ENCODE results near the gene EPB41L2.

DNA sequence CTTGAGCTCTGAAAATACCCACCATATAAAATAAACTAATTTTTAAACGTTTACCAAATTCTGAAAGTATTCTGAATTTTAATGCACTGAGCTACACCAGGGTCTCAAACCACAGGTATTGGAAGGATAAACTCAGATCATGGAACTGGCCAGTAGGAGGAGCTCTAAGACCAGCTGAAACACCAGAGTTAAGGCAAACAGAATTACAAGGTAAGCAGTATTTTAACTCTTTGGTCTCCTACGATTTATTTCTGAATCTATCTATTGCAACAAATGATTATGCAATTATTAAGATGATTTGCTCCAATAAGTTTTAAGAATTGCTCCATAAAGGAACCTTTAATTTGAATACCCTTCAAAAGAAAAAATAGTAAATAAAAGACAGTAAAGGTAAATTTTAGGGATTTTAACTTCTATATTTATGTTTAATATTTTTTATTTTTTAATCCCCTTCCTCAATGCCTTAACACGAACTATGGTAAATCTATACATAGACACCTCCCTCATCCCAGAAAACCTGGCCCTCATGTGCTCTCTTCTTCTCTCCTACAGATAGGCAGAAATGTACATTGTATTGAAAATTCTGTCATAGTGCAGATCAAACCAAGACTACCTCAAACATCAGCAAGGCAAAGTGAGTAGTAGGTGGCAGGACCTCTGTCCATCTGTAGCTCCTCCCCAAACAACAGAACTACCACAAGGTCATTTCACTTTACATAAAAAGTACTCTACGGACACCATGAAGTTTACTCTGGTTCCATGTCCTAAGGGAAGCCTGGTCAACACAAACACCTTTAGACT lies 177.5 kb downstream of the EPB41L2 start:
- TF ChIP-seq, protein P1, sequence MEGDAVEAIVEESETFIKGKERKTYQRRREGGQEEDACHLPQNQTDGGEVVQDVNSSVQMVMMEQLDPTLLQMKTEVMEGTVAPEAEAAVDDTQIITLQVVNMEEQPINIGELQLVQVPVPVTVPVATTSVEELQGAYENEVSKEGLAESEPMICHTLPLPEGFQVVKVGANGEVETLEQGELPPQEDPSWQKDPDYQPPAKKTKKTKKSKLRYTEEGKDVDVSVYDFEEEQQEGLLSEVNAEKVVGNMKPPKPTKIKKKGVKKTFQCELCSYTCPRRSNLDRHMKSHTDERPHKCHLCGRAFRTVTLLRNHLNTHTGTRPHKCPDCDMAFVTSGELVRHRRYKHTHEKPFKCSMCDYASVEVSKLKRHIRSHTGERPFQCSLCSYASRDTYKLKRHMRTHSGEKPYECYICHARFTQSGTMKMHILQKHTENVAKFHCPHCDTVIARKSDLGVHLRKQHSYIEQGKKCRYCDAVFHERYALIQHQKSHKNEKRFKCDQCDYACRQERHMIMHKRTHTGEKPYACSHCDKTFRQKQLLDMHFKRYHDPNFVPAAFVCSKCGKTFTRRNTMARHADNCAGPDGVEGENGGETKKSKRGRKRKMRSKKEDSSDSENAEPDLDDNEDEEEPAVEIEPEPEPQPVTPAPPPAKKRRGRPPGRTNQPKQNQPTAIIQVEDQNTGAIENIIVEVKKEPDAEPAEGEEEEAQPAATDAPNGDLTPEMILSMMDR (IDR thresholded peaks at IDR 0.05) = peak; percentile 67 to 96 (median 92)
- TF ChIP-seq POLR2A (IDR thresholded peaks at IDR 0.05) = no peak

All from body of pancreas (tissue), 4 donors.